Neuronal stem cell (in vitro differentiated cells): Measurements from ENCODE around the gene HS3ST3A1.

Source experiments
- DNase-seq: peaks from one replicate; pipeline ENCODE4 v3.0.0-alpha.2; 2013; ENCODE audit warnings: low spot score
- H2AFZ ChIP-seq: one replicate; pipeline ENCODE4 v1.6.1; 2013; ENCODE audit warnings: mild to moderate bottlenecking, low read length, inconsistent platforms
- H2AK5ac ChIP-seq: 2 replicates; pipeline ENCODE4 v1.6.1; 2013; ENCODE audit warnings: low read depth, mild to moderate bottlenecking, inconsistent platforms, low read length, moderate library complexity, mixed read lengths
- H2BK120ac ChIP-seq: 2 replicates; pipeline ENCODE4 v1.6.1; 2013; ENCODE audit warnings: low read depth, mild to moderate bottlenecking, inconsistent platforms, low read length, moderate library complexity, mixed read lengths
- H2BK12ac ChIP-seq: one replicate; pipeline ENCODE4 v1.6.1; 2013; ENCODE audit warnings: low read length, inconsistent platforms
- H2BK15ac ChIP-seq: 2 replicates; pipeline ENCODE4 v1.6.1; 2013; ENCODE audit warnings: mild to moderate bottlenecking, low read length, inconsistent platforms, mixed read lengths
- H2BK5ac ChIP-seq: one replicate; pipeline ENCODE4 v1.6.1; 2013; ENCODE audit warnings: inconsistent platforms, mild to moderate bottlenecking, low read length, moderate library complexity
- H3K14ac ChIP-seq: one replicate; pipeline ENCODE4 v1.6.1; 2013; ENCODE audit warnings: low read length, inconsistent platforms
- H3K18ac ChIP-seq: 2 replicates; pipeline ENCODE4 v1.6.1; 2013; ENCODE audit warnings: low read length, inconsistent platforms
- H3K23ac ChIP-seq: 2 replicates; pipeline ENCODE4 v1.6.1; 2013; ENCODE audit warnings: low read depth, mild to moderate bottlenecking, mixed read lengths, low read length, inconsistent platforms; ENCODE audit not compliant: poor library complexity
- H3K27ac ChIP-seq: replicated peaks from 3 replicates; pipeline ENCODE4 v1.5.1; 2013; ENCODE audit warnings: low read length, inconsistent platforms
- H3K27me3 ChIP-seq, 3 experiments: 2 replicates each; pipeline ENCODE4 v1.6.1; 2013; ENCODE audit warnings: low read length in 3 of 3, mild to moderate bottlenecking in 2 of 3, inconsistent platforms in 1 of 3, low read depth in 1 of 3, mixed read lengths in 1 of 3, moderate library complexity in 1 of 3; ENCODE audit not compliant: control insufficient read depth in 3 of 3, insufficient read depth in 3 of 3
- H3K36me3 ChIP-seq, 2 donors: replicated peaks in 1 of 2; 2 replicates each; pipeline ENCODE4 v1.6.1; 2013; ENCODE audit warnings: low read length in 2 of 2; ENCODE audit not compliant: control insufficient read depth in 2 of 2, insufficient read depth in 2 of 2
- H3K4ac ChIP-seq: 2 replicates; pipeline ENCODE4 v1.6.1; 2013; ENCODE audit warnings: inconsistent platforms, mild to moderate bottlenecking, low read length, moderate library complexity
- H3K4me1 ChIP-seq, 2 donors: 1 replicate in 1 of 2; 2 replicates in 1 of 2; pipeline ENCODE4 v1.6.1; 2013; ENCODE audit warnings: low read length in 2 of 2, low read depth in 1 of 2; ENCODE audit not compliant: control insufficient read depth in 2 of 2, insufficient read depth in 1 of 2
- H3K4me2 ChIP-seq: one replicate; pipeline ENCODE4 v1.6.1; 2013; ENCODE audit warnings: mild to moderate bottlenecking, low read length, inconsistent platforms; ENCODE audit not compliant: insufficient read depth, poor library complexity, severe bottlenecking
- H3K4me3 ChIP-seq, 2 donors: 2 replicates each; pipeline ENCODE4 v1.5.1; 2013; ENCODE audit warnings: low read length in 2 of 2, mild to moderate bottlenecking in 2 of 2, inconsistent platforms in 1 of 2, moderate library complexity in 1 of 2
- H3K79me1 ChIP-seq: one replicate; pipeline ENCODE4 v1.6.1; 2013; ENCODE audit warnings: low read depth, mild to moderate bottlenecking, inconsistent platforms, low read length, moderate library complexity
- H3K9ac ChIP-seq: one replicate; pipeline ENCODE4 v1.6.1; 2013; ENCODE audit warnings: mild to moderate bottlenecking, low read depth, low read length, inconsistent platforms; ENCODE audit not compliant: poor library complexity
- H3K9me3 ChIP-seq, 2 donors: replicated peaks in 1 of 2; 2 replicates each; pipeline versions ENCODE3 to v1.6.1; 2013; ENCODE audit warnings: low read length in 2 of 2, mild to moderate bottlenecking in 2 of 2, inconsistent platforms in 1 of 2, low read depth in 1 of 2, mixed read lengths in 1 of 2, moderate library complexity in 1 of 2; ENCODE audit not compliant: control insufficient read depth in 2 of 2, insufficient read depth in 1 of 2
- H4K8ac ChIP-seq: one replicate; pipeline ENCODE4 v1.6.1; 2013; ENCODE audit warnings: low read depth, mild to moderate bottlenecking, inconsistent platforms, low read length, moderate library complexity
- H4K91ac ChIP-seq: one replicate; pipeline ENCODE4 v1.6.1; 2013; ENCODE audit warnings: low read length, low read depth, mild to moderate bottlenecking, inconsistent platforms; ENCODE audit not compliant: poor library complexity
- WGBS, 2 donors: extraction: QIAGEN DNeasy Blood & Tissue Kit; methylation state at CpG; one replicate each; pipeline ENCODE4 v1.1.7; 2013; ENCODE audit warnings: missing lambda C conversion rate in 2 of 2, mixed read lengths in 1 of 2; ENCODE audit not compliant: insufficient read length in 2 of 2, insufficient replicate concordance in 1 of 2; ENCODE audit errors: extremely low coverage in 2 of 2; 5-methylcytosine and 5-hydroxymethylcytosine counted together

The HS3ST3A1 gene

GRCh38 chr17:13599168-13599577, 2.6 kb downstream of the HS3ST3A1 start:
- Histone ChIP-seq H4K91ac (no peak overlapping the region), H3K4me2 (no peak overlapping the region), H3K27me3 (peaks cover 0 to 8% (median 0%) of the 10 kb centered on the region in 3 experiments), H3K9me3 (peaks cover 0 to 2% of the 10 kb centered on the region in 2 donors), H3K18ac (no peak overlapping the region), H3K14ac (no peak overlapping the region), H3K4me3 (peak overlapping the region in 1 of 2 donors; percentile 94), H2AK5ac (no peak overlapping the region), H2BK15ac (no peak overlapping the region), H3K36me3 (peaks cover 0 to 38% of the 10 kb centered on the region in 2 donors), H3K4me1 (peaks cover 2 to 17% of the 10 kb centered on the region in 2 donors), H2BK5ac (no peak overlapping the region), H3K23ac (no peak overlapping the region), H2BK120ac (no peak overlapping the region), H3K79me1 (no peaks in the 10 kb centered on the region), H2AFZ (no peak overlapping the region), H3K9ac (no peak overlapping the region), H3K4ac (no peak overlapping the region), H3K27ac (no peak overlapping the region), H4K8ac (no peak overlapping the region), H2BK12ac (no peak overlapping the region)
- WGBS, 2 donors, result no CpG with 5 or more reads among the region's 1 CpG
- DNase-seq, result no peak

- Histone ChIP-seq H4K91ac (no peak overlapping the region), H3K79me1 (no peaks in the 10 kb centered on the region), H2AK5ac (no peak overlapping the region), H3K9me3 (peaks cover 0 to 2% of the 10 kb centered on the region in 2 donors), H3K18ac (no peak overlapping the region), H2BK15ac (no peak overlapping the region), H4K8ac (no peak overlapping the region), H3K4ac (no peak overlapping the region), H2AFZ (no peak overlapping the region), H2BK12ac (no peak overlapping the region), H3K27ac (no peak overlapping the region), H3K23ac (no peak overlapping the region), H3K4me2 (no peak overlapping the region), H3K4me3 (peak overlapping the region in 1 of 2 donors; percentile 94), H3K4me1 (peaks cover 2 to 19% of the 10 kb centered on the region in 2 donors), H3K9ac (no peak overlapping the region), H3K36me3 (peaks cover 0 to 44% of the 10 kb centered on the region in 2 donors), H3K27me3 (peaks cover 0 to 8% (median 0%) of the 10 kb centered on the region in 3 experiments), H2BK5ac (no peak overlapping the region), H3K14ac (no peak overlapping the region), H2BK120ac (no peak overlapping the region)
- DNase-seq, result no peak
- no CpG with 5 or more reads among the region's 7 CpGs for WGBS, 2 donors
Measured at GRCh38 chr17:13598353-13599167, 3.2 kb downstream of the HS3ST3A1 start.

GRCh38 chr17:13597723-13598347, 3.9 kb downstream of the HS3ST3A1 start:
- Histone ChIP-seq H3K9me3 (no peaks in the 10 kb centered on the region), H2AK5ac (no peak overlapping the region), H3K9ac (no peak overlapping the region), H4K91ac (no peak overlapping the region), H2BK12ac (no peak overlapping the region), H3K4me3 (peak overlapping the region in 1 of 2 donors; percentile 94), H3K27ac (no peak overlapping the region), H2BK15ac (no peak overlapping the region), H3K79me1 (no peaks in the 10 kb centered on the region), H2BK5ac (no peak overlapping the region), H3K36me3 (peaks cover 0 to 47% of the 10 kb centered on the region in 2 donors), H2AFZ (no peak overlapping the region), H3K23ac (no peak overlapping the region), H2BK120ac (no peak overlapping the region), H3K18ac (no peak overlapping the region), H4K8ac (no peak overlapping the region), H3K4me2 (no peak overlapping the region), H3K4ac (no peak overlapping the region), H3K4me1 (peaks cover 2 to 17% of the 10 kb centered on the region in 2 donors), H3K14ac (no peak overlapping the region), H3K27me3 (peaks cover 0 to 8% (median 0%) of the 10 kb centered on the region in 3 experiments)
- no CpG with 5 or more reads among the region's 3 CpGs for WGBS, 2 donors
- DNase-seq, result no peak

- Histone ChIP-seq H3K4ac (no peak overlapping the region), H2BK5ac (no peak overlapping the region), H3K4me2 (no peak overlapping the region), H2BK120ac (no peak overlapping the region), H3K9ac (no peak overlapping the region), H3K4me3 (no peak overlapping the region), H3K27me3 (peaks cover 0 to 8% (median 0%) of the 10 kb centered on the region in 3 experiments), H4K8ac (no peak overlapping the region), H3K36me3 (peaks cover 0 to 59% of the 10 kb centered on the region in 2 donors), H3K79me1 (no peaks in the 10 kb centered on the region), H2BK15ac (no peak overlapping the region), H2AFZ (no peak overlapping the region), H3K4me1 (peaks cover 0 to 16% of the 10 kb centered on the region in 2 donors), H3K27ac (no peak overlapping the region), H2BK12ac (no peak overlapping the region), H3K18ac (no peak overlapping the region), H3K14ac (no peak overlapping the region), H4K91ac (no peak overlapping the region), H3K9me3 (no peaks in the 10 kb centered on the region), H2AK5ac (no peak overlapping the region), H3K23ac (no peak overlapping the region)
- WGBS, 2 donors, result no CpG with 5 or more reads among the region's 13 CpGs
- DNase-seq, result no peak
Measured at GRCh38 chr17:13596241-13596923, 5.3 kb downstream of the HS3ST3A1 start.
